HL-60/S4 treated with phorbol 12-myristate 13-acetate at 8.2 ng/mL for 4 days and 3 days (cell line): ENCODE measurements around the gene TGFBR3L.
"Not testable (repeated sequence)": the region's sequence is repeated elsewhere in the genome, so short reads cannot be mapped to it uniquely, and the experiment has no call there.

Source experiments
- in situ Hi-C: fragments of 300-500 bp; cut with MboI; formaldehyde crosslinking; loops from 2 replicates; pipeline ENCODE4 v1.15.0; 2022; ENCODE audit warnings: low sequenced_read_pairs

The TGFBR3L gene

DNA sequence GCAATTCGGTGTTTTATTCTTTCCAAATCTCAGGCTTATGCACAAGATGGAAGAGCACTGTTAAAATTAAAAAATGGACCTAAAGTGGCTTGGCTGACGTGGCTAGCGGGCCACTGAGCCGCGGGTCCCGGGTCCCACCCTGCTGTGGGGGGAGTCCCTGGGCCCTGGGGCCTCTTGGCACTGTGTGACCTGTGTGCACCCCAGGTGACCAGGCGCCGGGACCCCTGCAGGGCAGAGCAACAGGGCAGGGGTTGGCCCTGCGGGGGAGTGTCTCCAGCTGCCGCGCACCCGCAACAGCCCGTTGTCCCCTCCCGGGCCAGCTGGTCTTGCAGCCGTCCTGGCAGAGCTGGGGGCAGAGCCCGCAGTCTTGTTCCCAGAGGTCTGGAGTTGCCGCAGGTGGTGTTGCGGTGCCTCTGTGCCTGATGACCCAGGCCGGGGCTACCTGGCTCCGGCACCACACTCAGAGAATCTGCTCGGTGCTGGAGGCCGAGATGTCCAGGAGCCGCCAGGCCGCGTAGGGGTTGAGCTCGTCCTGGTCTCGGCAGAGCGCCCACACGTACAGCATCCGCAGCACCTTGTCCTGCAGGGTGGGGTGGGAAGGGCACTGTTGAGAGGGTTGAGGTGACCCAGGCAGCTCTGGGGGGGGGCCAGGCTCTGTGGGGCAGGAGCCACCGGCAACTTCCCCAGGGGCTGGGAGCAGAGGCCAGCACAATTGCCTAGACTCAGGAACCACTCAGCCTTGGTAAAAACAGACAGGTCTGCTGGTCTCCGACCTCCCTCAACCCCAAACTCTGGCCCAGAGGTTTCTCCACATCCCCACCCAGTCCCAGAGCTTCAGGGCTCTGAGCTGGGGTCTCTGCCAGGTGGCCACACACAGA, 12.3 kb downstream of the TGFBR3L start:
- in situ Hi-C loops, result no loop called here

DNA sequence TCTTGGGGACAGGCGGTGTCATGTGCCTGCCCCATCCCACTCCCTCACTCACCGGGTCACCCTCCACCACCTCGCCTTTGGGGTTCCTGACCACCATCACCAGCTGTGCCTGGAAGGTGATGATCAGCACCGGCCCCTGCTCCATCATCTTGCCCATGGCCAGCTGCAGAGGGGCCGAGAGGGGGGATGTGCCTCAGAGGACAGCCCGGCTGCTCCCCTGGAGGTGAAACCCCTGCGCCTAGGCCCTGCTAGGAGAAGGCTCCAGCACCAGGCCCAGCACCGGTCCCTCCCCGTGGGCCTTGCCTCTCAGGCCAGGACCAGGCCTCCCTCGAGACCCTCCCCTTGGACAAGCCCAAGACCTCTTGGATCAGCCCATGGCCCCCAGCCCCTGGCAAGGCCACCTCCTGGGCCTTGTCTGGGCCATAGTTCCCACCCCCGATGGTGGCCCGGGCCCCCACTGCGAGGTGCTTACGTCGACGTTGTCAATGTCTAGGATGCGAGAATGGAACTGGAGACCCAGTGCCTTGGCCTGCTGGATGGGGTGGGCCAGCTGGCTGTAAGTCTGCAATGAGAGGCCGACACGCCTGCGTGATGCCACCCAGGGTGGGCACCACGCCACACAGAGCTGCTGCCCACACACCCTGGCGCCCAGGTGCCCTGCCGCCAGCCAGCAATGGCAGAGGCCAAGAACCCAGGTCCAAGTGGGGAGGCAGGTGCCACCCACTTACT, 13.1 kb downstream of the TGFBR3L start:
- in situ Hi-C loops, result no loop called here

DNA sequence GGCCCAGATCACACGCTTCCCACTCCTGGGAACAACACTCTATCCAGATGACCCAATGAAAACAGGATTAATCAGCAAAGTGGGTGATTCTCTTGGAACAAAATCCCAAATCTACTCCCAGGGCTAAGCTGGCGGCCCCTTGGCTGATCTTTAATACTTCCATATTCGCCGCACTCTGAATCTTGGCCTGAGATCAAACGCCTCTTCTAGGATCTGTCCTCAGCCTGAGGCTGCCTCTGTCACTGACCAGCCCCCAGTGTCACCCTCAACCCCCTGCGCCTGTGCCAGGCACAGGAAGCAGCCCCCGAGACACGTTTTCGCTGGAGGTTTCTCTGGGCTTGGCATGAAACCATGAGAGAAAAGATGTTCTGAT, 13.7 kb downstream of the TGFBR3L start:
- in situ Hi-C loops, result no loop called here

DNA sequence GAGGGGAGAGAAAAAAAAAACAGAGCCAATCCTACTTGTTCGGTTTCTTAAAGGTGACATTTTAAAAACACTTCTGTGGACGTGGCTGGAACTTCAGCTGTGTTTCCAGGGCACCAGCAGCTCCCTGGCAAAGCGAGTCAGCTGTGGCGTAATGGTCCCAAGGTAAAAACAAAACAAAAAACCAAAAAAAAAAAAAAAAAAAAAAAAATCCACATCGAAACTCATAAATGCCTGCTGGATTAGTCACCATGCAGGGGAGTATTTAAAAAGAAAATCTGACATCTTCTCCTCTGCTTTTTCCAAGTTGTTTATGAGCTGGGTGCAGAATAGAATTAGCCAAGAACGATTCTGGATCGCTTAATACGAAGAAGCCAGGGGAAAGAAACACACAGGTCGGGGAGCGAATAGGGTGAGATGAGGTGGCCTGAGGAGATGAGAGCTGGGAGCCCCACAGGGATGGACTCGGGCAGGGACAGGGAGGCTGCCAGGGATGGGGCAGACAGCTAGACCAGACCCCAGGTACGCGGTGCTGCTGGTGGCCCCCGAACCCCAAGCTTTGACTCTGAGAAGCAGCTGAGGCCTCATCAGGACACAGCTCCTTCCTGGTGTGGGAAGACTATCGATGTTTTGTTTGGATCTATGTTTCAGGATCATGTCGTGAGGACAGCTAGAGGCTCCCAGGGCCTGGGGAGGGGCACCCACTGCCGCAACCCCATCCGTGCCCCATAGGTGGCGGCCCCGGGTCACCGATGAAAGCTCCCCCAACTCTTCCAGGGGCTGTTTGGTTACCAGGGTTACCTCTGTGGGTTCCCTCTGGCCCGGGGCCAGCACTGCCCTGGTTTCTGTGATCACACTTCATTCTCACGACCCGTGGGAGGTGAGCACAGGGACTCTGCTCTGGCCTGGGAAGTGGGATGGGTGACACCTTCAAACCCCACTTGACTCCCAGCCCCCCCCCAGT, 14.4 kb downstream of the TGFBR3L start:
- in situ Hi-C loops, result no loop called here

DNA sequence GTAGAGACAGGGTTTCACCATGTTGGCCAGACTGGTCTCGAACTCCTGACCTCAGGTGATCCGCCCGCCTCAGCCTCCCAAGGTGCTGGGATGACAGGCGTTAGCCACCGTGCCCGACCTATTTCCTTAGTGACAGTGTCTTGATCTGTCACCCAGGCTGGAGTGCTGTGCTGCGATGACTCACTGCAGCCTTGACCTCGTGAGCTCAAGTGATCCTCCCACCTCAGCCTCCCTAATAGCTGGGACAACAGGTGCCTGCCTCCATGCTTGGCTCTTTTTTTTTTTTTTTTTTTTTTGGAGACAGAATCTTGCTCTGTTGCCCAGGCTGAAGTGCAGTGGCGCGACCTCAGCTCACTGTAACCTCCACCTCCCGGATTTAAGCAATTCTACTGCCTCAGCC, 15.4 kb downstream of the TGFBR3L start:
- in situ Hi-C loops, result not testable (repeated sequence)

DNA sequence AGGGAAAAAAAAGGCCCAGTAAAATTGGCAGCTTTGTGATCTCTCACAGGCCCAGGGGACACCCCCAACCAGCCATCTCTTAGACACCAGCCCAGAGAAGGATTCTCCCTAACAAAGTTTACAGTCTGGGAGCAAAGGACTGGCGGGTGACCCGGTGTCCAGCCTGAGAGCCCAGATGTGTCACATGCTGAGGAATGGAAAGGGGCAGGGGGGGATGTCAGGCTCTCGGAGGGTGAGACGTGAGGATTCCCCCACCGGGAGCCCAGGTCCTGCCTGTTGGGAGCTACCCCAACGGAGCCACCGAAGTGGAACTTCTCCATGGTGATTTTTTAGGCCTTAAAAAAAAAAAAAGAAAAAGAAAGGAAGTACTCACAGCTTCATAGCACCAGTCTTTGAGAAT, 16.1 kb downstream of the TGFBR3L start:
- in situ Hi-C loops, result no loop called here

DNA sequence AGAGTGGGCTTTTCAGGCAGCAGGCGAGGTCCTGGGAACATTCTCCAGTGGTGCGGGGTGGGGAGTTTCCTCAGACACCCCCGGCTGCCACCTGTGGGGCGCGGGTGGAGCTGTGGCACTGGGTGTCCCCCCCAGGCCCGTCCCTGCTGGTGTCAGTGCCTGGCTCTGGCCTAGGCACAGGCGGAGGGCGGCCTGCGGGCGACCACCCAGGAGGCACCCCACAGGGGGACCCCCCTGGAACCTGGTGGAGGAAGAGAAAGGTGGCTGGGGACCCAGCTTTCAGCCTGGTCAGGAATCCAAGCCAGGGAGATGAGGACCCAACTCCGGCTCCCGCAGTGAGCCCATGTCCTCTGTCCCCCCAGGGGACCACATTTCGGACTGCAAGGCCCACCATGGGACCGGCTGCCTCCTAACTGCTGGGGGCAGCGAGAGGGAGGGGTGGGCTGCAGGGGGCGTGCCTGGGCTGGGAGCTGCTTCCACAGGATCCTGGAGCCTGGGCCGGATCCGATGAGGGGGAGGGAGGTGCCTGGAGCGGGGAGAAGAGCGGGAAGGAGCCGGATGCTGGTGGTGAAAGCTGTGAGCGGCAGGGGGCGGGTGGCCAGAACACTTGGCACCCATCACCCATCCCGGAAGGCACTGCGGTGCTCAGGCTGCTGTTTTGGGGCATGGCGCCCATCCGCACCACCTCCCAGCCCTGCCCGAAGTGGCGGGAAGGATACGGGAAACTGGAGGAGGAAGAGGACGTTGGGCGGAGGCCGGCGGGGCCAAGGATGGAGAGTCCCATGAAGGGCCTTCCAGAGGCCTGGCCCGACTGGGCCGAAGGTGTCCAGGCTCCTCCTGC, 16.8 kb downstream of the TGFBR3L start:
- in situ Hi-C loops, result no loop called here

DNA sequence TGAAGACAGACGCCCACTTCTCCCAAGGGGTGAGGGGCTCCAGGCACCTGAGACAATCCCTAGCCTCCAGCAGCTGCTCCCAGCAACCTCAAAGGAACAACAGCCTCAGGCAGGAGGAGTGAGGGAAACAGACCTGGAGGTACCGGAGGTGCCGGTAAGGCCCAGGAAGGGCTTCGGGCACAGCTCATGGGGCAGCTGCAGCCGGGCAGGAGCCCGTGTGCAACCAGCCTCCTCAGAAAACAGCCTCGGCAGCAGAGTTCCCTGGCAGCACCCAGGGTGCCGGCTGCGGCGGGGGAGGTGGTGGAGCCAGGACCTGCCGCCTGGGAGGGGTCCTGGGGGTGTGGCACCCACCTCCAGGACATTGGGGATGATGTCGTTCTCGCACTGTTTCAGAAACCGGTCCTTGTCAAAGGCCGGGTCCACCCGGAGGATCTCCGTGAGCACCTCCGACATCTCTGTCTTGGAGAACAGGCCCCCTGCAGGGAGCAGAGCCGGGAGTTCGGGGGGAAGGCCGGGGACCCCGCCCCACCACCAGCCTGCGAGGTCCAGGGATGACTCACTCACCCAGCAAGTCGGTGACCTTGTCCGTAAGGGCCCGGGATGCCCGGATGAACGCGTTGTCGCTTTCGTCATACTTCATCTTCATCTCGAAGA, 17.8 kb downstream of the TGFBR3L start:
- in situ Hi-C loops, result no loop called here

DNA sequence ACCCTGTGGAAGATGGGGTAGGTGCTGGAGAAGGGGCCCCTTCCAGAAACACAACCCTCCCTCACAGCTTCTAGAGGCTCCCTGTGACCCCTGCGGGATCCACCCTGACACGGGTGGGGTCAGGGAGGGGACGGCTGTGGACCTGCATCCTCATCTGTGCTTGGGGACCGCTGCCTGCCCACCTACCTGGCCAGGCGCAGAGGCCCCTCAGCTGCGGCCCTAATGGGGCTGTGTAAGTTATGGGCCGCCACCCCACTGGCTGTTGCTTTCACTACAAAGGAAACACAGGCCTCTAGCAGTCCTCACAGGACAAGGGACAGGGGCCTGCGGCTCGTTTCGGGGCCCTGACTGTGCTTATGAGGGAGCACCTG, 18.3 kb downstream of the TGFBR3L start:
- in situ Hi-C loops, result no loop called here

DNA sequence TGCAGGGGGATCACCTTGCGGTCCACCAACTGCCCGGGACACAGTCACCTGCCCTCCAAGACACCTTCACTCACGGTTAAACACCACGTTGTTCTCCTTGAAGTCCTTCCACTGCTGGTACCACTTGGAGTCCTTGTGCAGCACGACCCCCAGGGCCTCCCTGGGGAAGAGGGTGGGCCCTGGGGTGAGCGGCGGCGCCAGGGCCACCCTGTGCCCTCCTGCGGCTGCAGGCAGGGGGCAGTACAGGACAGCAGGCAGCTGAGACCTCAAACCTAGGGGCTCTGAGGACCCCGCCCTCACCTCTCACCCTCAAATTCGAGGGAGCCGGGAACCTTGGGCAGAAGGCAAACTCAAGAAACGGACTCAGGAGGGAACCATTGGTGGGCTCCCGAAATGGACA, 18.8 kb downstream of the TGFBR3L start:
- in situ Hi-C loops, result no loop called here

DNA sequence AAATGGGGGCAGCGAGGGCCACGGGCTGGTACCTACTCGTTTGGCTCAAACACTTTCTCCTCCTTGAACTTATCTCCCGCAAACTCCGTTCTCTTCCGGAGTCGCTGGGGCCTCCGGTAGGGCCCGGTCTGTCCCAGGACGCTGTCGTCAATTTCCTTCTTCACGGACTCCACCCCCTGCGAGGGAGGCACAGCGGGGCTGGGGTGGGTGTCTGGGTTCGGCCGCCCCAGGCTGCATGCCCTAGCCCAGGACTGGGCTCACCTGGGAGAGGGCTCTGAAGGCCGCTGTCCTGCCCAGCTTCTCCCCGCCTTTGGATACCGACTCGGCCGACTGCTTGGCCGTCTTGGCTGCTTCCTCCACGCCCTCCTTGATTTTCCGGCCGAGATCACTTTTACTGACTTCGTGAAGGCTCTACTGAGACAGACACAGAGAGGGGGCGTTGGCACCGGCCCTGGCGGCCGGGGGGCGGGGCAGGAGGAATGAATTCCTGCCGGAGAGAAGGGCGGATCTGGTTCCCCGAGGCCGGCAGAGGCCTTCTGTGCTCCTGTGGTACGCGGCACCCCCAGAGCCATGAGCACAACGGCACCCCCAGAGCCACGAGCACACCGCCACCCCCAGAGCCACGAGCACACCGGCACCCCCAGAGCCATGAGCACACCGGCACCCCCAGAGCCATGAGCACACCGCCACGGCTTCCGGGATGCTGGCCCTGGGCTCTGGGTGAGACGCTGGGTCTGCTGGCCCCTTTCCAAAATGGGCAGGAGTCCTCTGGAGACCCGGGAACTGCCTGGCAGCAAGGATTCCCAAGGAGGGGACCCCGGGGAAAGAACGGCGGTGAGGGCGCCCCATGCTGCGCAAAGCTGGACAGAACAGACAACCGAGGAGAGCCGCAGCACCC, 19.4 kb downstream of the TGFBR3L start:
- in situ Hi-C loops, result no loop called here

DNA sequence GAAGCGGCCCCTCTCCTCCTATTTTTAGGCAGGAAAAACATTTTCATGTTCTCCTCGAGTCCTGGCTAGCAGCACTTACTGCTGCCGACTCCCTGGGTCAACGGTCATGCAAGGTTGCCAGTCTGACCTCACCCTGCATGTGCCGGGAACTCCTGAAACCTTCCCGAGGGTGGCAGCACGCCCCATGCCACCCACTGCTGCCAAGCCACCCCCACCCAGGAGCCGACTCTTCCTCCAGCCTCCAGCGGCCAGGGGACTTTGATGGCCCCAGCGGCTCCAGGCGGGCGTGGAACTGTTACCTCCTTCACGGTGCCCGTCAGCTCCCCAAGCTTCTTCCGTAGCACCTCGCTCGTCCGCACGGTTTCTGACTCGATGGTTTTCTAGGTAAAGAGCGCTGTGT, 20.1 kb downstream of the TGFBR3L start:
- in situ Hi-C loops, result no loop called here

DNA sequence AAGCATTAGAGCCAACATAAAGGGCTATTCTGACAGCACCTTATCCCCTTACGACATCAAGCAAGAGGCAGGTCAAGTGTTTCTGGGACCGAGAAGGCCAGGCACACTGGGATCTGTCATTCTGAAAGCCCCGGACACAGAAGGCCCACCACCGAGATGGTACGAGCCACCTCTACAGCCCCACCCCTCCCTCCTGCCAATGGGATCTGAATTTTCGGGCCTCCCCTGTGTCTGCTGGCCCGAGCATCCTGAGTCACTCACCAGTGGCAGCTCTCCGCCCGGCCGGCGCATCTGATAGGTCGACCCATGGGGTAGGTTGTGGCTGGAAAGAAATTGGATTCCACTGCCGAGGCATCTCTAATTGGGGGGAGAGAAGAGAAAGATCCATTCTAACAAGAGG, 26.2 kb downstream of the TGFBR3L start:
- in situ Hi-C loops, result no loop called here

DNA sequence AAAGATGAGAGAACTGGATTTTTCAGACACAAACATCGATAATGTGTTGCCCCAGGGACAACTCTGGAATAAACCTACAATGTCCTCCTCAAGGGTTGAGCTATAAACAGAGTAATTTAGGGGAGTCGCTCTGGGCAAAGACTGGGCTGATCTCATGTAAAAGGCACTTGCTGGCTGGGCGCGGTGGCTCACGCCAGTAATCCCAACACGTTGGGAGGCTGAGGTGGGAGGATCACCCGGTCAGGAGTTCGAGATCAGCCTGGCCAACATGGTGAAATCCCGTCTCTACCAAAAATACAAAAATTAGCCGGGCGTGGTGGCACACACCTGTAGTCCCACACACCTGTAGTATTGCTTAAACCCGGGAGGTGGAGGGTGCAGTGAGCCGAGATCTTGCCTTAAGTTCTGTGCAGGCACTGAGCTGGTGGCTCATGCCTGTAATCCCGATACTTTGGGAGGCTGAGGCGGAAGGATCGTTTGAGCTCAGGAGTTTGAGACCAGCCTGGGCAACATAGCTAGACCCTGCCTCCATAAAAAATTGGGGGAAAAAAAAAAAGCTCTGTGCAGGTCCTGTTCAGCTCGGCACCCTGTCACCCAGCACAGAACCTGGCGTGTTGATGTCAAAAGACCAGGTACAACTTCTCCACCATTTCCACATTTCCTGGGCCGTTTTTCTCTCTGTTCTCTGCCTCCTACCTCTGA, 27.4 kb downstream of the TGFBR3L start:
- in situ Hi-C loops, result no loop called here

DNA sequence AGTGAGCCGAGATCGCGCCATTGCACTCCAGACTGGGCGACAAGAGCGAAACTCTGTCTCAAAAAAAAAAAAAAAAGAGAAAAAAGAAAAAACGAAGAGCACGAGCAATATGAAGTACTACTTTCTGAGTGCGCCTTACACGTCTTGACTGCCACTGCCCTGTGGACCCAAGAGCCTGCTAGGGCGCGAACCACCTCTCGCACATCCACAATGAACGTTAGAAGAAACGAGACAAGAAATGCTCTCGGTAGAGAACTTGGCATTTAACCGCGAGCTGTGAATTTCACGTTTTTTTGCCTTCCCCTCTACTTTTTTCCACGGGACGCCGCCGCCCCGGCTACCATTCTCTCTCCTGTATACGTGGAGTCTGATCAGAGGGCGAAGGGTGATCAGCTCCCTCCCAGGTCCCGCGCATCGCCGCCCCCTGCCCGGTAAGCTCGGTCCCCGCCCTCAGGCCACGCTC, 28.4 kb downstream of the TGFBR3L start:
- in situ Hi-C loops, result no loop called here

DNA sequence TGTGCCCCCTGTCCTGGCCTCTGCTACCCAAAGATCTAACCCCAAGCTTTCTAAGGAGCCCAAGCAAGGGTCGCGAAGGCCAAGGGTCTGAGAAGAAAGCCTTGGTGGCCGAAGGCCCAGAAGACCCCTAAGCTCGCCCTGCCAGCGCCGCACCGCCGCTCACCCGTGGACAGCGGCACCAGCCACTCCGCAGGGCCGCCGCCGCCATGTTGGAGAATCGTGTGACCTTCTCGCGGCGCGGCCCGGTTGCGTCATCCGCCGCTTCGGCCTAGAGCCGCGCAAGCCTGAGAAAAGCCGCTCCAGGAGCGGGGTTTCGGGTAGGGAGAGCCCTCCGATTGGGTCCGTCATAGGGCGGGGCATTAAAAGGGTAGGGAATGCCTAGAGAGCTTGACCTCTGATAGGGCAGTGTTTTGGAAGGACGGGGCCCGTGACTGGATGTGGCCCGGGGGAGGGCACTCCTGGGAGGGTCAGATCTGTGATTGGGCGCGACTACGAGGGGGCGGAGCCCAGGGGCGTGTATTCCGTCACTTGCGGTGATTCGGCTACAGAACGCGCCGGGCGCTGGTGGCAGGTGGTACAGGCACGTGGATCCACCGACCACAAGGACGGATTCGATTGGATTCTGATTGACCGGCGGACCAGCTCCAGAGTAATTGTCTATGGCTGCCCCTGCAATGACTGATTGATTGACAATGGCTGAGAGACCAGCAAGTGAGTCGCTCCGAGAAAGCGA, 29.0 kb downstream of the TGFBR3L start, which contains the start of gene TIMM44:
Gene TIMM44 (minus strand): TSS at position 223 of the 733 bp plus-strand sequence. CDS start 15 bp downstream, at position 208.
- in situ Hi-C loops, result no loop called here

DNA sequence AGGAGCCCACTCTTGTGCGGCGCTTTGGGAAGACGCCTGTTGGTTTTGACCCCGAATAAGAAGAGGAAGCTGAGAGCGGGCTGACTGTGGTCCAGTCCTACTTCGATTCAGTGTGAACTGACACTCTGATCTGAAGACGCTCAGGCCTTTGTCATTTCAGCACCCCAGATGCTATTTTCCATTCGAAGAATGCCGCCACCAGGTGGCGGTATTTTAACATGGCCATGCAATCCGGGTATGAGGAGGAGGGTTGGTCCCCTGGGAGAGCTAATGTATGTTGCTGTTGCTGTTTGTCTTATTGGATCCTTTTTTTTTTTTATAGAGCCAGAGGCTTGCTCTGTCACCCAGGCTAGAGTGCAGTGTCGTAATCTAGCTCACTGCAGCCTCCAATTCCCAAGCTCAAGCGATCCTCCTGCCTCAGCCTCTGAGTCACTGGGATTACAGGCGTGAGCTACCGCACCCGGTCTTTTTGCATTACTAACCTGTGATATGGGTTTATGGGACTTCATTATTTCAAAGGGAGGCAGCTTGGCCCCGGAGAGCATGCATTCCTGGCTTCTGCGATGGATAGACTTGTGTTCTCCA, 29.6 kb downstream of the TGFBR3L start:
- in situ Hi-C loops, result no loop called here
